ENCODE measurements around the gene LIMK2.

DNA sequence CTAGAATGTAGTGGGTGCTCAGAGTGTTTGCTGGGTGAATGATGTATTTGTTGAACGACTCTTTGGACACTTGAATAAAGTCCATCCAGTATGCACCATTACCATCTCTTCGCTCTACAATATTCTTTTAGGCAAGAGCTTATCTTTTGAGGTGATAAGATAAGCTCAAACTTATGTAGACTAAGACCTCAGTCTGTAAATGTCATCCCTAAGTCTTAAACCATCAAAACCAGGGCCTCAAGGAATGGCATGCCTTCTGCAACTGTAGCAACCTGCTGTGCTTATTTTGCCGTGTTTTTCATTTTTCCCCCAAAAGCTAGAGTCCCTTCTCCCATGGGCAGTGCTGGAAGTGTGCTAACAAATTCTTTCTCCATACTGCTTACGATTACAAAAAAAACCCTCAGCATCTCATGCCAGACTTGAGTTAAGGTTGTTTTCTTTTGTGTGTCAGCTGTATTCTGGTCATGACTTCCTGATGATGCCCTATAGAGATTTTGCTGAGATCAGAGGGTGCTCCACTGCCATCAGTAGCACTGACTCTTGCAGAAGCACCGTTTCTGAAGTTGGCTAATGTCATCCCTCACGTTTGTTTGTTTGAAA is 27.8 kb downstream of the LIMK2 start:
- no peak for TF ChIP-seq CTCF (IDR thresholded peaks at IDR 0.05)
- no peak for TF ChIP-seq POLR2AphosphoS5 (IDR thresholded peaks at IDR 0.05)

Data from prostate gland (tissue), 2 donors.